Measurements from ENCODE around the gene ADAMTS9.
"Not testable (repeated sequence)": the region's sequence is repeated elsewhere in the genome, so short reads cannot be mapped to it uniquely, and the experiment has no call there.

ADAMTS9 gene

GRCh38 chr3:64575211-64575844, 112.5 kb downstream of the ADAMTS9 start:
- DNase-seq (ENCODE audit: low read depth) = no peak

GRCh38 chr3:64574194-64574593, 113.6 kb downstream of the ADAMTS9 start:
- DNase-seq (ENCODE audit: low read depth) = no peak

GRCh38 chr3:64571982-64572381, 115.8 kb downstream of the ADAMTS9 start:
- no peak for DNase-seq (ENCODE audit: low read depth)

GRCh38 chr3:64568895-64569517, 118.8 kb downstream of the ADAMTS9 start:
- no peak for DNase-seq (ENCODE audit: low read depth)

GRCh38 chr3:64566859-64567258, 120.9 kb downstream of the ADAMTS9 start:
- DNase-seq (ENCODE audit: low read depth) = no peak

GRCh38 chr3:64563751-64564150, 124.0 kb downstream of the ADAMTS9 start:
- DNase-seq (ENCODE audit: low read depth) = no peak

- DNase-seq (ENCODE audit: low read depth) = no peak
These were observed 125.9 kb downstream of the ADAMTS9 start for GRCh38 chr3:64561868-64562267.

- no peak for DNase-seq (ENCODE audit: low read depth)
These were observed 126.4 kb downstream of the ADAMTS9 start for GRCh38 chr3:64561325-64561843.

GRCh38 chr3:64560791-64561190, 127.0 kb downstream of the ADAMTS9 start:
- no peak for DNase-seq (ENCODE audit: low read depth)

- no peak for DNase-seq (ENCODE audit: low read depth)
These were observed 128.2 kb downstream of the ADAMTS9 start for GRCh38 chr3:64559588-64559987.

- DNase-seq (ENCODE audit: low read depth) = no peak
These were observed 131.8 kb downstream of the ADAMTS9 start for GRCh38 chr3:64556046-64556445.

GRCh38 chr3:64555351-64555750, 132.4 kb downstream of the ADAMTS9 start:
- no peak for DNase-seq (ENCODE audit: low read depth)

GRCh38 chr3:64554096-64554920, 133.5 kb downstream of the ADAMTS9 start:
- DNase-seq (ENCODE audit: low read depth) = no peak

- DNase-seq (ENCODE audit: low read depth) = no peak
These were observed 134.8 kb downstream of the ADAMTS9 start for GRCh38 chr3:64552966-64553365.

- DNase-seq (ENCODE audit: low read depth) = no peak
These were observed 135.6 kb downstream of the ADAMTS9 start for GRCh38 chr3:64552160-64552559.

GRCh38 chr3:64551697-64552096, 136.1 kb downstream of the ADAMTS9 start:
- DNase-seq (ENCODE audit: low read depth) = no peak

- DNase-seq (ENCODE audit: low read depth) = no peak
These were observed 137.1 kb downstream of the ADAMTS9 start for GRCh38 chr3:64550745-64551144.

- DNase-seq (ENCODE audit: low read depth) = no peak
These were observed 137.9 kb downstream of the ADAMTS9 start for GRCh38 chr3:64549869-64550268.

GRCh38 chr3:64548200-64548889, 139.5 kb downstream of the ADAMTS9 start:
- no peak for DNase-seq (ENCODE audit: low read depth)

GRCh38 chr3:64546856-64547255, 140.9 kb downstream of the ADAMTS9 start:
- DNase-seq (ENCODE audit: low read depth) = no peak

GRCh38 chr3:64545239-64545638, 142.6 kb downstream of the ADAMTS9 start:
- DNase-seq (ENCODE audit: low read depth) = not testable (repeated sequence)

GRCh38 chr3:64541803-64542202, 146.0 kb downstream of the ADAMTS9 start:
- DNase-seq (ENCODE audit: low read depth) = no peak

Data from CMK (cell line).